SK-N-SH treated with all-trans-retinoic acid at 6 μM for 48 hours (cell line): ENCODE results near the gene ZFHX3.
A peak's percentile ranks its signal among the peaks of the same experiment; 100 is the strongest.

Source experiments
- ATAC-seq: fragments of 200-7000 bp; cut with Tn5 transposase; 3 replicates; pipeline ENCODE4 v1.9.1; 2020; ENCODE audit warnings: mild to moderate bottlenecking, moderate library complexity
- ARNTL ChIP-seq: fragments of 450-650 bp; formaldehyde crosslinking; IDR thresholded peaks from 2 replicates; pipeline ENCODE4 v1.5.0; 2020; ENCODE audit warnings: low read depth, mild to moderate bottlenecking, moderate library complexity, borderline replicate concordance
- BACH2 ChIP-seq: fragments of 250-450 bp; sonication (Bioruptor Pico); IDR thresholded peaks from 2 replicates; pipeline ENCODE4 v1.9.0; 2021; ENCODE audit warnings: mild to moderate bottlenecking, borderline replicate concordance
- GLIS3 ChIP-seq: fragments of 250-450 bp; sonication (Bioruptor Pico); IDR thresholded peaks from 2 replicates; pipeline ENCODE4 v1.5.0; 2020; ENCODE audit warnings: mild to moderate bottlenecking, moderate library complexity
- ISL1 ChIP-seq: fragments of 250-450 bp; sonication (Bioruptor Pico); IDR thresholded peaks from 2 replicates; pipeline ENCODE4 v2.1.2; 2022; ENCODE audit warnings: mild to moderate bottlenecking, moderate library complexity
- PPARA ChIP-seq: fragments of 250-450 bp; sonication (Bioruptor Pico); IDR thresholded peaks from 2 replicates; pipeline ENCODE4 v1.5.0; 2020; ENCODE audit warnings: mild to moderate bottlenecking, borderline replicate concordance
- SNAI2 ChIP-seq: fragments of 250-450 bp; sonication (Bioruptor Pico); IDR thresholded peaks from 2 replicates; pipeline ENCODE4 v1.5.0; 2020; ENCODE audit warnings: mild to moderate bottlenecking, moderate library complexity
- TCF4 ChIP-seq: fragments of 250-450 bp; sonication (Bioruptor Pico); IDR thresholded peaks from 2 replicates; pipeline ENCODE4 v1.8.0; 2021; ENCODE audit warnings: mild to moderate bottlenecking, moderate library complexity, borderline replicate concordance
- TOX ChIP-seq: fragments of 250-450 bp; sonication (Bioruptor Pico); IDR thresholded peaks from 2 replicates; pipeline ENCODE4 v1.8.0; 2021; ENCODE audit warnings: mild to moderate bottlenecking, moderate library complexity, borderline replicate concordance
- ZC3H10 ChIP-seq: fragments of 250-450 bp; sonication (Bioruptor Pico); IDR thresholded peaks from 2 replicates; pipeline ENCODE4 v1.5.1; 2021; ENCODE audit warnings: mild to moderate bottlenecking, moderate library complexity
- ZFP3 ChIP-seq: fragments of 250-450 bp; sonication (Bioruptor Pico); IDR thresholded peaks from 2 replicates; pipeline ENCODE4 v1.5.0; 2020; ENCODE audit warnings: mild to moderate bottlenecking, moderate library complexity
- ZFP30 ChIP-seq: fragments of 450-650 bp; formaldehyde crosslinking; IDR thresholded peaks from 2 replicates; pipeline ENCODE4 v1.5.0; 2022; ENCODE audit warnings: mild to moderate bottlenecking, moderate library complexity
- ZNF70 ChIP-seq: fragments of 450-650 bp; formaldehyde crosslinking; IDR thresholded peaks from 2 replicates; pipeline ENCODE4 v1.5.0; 2020; ENCODE audit warnings: mild to moderate bottlenecking, moderate library complexity
- ZNF8 ChIP-seq: fragments of 450-650 bp; formaldehyde crosslinking; IDR thresholded peaks from 2 replicates; pipeline ENCODE4 v1.5.0; 2020; ENCODE audit warnings: mild to moderate bottlenecking, moderate library complexity
- TF ChIP-seq, protein P1 (sequence below): fragments of 250-450 bp; sonication (Bioruptor Pico); IDR thresholded peaks from 2 replicates; pipeline ENCODE4 v1.5.0; 2020; ENCODE audit warnings: mild to moderate bottlenecking, moderate library complexity
- TF ChIP-seq, protein P2 (sequence below): fragments of 250-450 bp; sonication (Bioruptor Pico); IDR thresholded peaks from 2 replicates; pipeline ENCODE4 v1.8.0; 2020; ENCODE audit warnings: mild to moderate bottlenecking, moderate library complexity, borderline replicate concordance
- TF ChIP-seq, protein P3 (sequence below): fragments of 250-450 bp; sonication (Bioruptor Pico); IDR thresholded peaks from 2 replicates; pipeline ENCODE4 v1.8.0; 2021; ENCODE audit warnings: low read depth, mild to moderate bottlenecking, moderate library complexity, borderline replicate concordance
- TF ChIP-seq, protein P4 (sequence below): fragments of 250-450 bp; sonication (Bioruptor Pico); IDR thresholded peaks from 2 replicates; pipeline ENCODE4 v1.5.1; 2020; ENCODE audit warnings: low read depth, mild to moderate bottlenecking, moderate library complexity

ZFHX3 gene

DNA sequence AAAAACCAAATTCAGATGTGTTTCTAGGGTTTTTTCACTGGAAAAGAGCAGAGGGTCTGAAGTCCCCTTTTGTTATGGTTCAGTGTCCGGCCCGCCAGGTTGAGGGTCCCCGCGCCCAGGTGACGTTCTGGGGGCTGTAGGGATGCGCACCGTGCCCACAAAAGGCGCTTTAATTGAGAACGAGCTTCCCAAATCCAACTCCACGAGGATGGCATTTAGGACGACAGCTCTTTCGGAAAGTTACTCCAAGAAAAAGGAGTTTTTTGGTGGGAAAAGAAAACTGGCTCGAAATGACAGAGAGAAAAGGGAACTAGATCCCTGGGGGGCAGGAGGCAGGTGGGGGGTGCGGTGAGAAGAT, 15.9 kb upstream of the ZFHX3 start (continued):
- TF ChIP-seq, protein P1, sequence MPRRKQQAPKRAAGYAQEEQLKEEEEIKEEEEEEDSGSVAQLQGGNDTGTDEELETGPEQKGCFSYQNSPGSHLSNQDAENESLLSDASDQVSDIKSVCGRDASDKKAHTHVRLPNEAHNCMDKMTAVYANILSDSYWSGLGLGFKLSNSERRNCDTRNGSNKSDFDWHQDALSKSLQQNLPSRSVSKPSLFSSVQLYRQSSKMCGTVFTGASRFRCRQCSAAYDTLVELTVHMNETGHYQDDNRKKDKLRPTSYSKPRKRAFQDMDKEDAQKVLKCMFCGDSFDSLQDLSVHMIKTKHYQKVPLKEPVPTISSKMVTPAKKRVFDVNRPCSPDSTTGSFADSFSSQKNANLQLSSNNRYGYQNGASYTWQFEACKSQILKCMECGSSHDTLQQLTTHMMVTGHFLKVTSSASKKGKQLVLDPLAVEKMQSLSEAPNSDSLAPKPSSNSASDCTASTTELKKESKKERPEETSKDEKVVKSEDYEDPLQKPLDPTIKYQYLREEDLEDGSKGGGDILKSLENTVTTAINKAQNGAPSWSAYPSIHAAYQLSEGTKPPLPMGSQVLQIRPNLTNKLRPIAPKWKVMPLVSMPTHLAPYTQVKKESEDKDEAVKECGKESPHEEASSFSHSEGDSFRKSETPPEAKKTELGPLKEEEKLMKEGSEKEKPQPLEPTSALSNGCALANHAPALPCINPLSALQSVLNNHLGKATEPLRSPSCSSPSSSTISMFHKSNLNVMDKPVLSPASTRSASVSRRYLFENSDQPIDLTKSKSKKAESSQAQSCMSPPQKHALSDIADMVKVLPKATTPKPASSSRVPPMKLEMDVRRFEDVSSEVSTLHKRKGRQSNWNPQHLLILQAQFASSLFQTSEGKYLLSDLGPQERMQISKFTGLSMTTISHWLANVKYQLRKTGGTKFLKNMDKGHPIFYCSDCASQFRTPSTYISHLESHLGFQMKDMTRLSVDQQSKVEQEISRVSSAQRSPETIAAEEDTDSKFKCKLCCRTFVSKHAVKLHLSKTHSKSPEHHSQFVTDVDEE (CRISPR knock-in tag), result no peak

DNA sequence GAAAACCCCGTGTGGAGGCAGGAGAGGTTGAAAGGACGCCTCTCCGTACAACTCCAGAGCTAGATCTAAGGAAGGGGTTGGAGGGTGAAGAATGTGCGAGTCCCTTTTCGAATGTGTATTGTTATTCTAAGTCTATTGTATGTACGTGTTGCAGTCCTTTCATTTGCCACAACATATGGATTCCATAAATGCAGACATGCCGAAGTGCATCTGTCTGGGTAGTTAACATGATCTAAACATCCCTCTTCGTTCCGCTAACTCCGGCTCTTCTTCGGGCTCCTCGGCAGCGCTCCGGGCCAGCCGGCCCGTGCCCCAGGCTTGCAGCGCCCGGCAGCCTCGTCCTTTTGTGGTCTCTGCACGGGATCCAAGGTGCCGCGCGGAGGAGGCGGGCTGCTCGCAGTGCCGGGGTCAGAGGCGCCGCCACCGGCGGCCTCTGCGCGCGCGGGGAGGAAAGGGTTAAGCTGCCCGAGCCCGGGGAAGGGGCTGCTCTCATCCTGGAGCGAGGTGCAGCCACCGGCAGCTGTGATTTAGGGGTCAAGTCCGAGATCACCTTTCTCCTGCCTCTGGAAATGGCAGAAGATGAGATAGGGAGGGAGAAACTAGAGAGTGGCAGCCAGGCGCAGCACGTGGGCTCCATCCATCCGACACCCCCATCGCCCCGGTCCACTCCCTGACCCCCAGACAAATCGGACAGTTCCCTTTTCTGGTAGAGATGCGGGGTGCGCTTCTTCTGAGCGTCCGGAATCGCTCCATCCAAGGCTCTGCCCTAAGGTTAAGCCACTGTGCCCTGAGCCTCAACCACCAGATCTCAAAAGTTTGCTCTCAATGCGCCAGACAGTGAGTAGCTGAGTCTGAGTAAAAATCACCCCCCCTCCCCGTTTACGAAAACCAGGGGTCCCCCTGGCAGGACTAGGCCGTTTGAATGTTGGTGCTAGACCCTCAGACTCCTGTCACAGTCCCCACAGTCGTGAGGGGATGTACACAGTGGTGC, 15.1 kb upstream of the ZFHX3 start:
- TF ChIP-seq TCF4, result no peak
- peak; percentile 5 for ATAC-seq

DNA sequence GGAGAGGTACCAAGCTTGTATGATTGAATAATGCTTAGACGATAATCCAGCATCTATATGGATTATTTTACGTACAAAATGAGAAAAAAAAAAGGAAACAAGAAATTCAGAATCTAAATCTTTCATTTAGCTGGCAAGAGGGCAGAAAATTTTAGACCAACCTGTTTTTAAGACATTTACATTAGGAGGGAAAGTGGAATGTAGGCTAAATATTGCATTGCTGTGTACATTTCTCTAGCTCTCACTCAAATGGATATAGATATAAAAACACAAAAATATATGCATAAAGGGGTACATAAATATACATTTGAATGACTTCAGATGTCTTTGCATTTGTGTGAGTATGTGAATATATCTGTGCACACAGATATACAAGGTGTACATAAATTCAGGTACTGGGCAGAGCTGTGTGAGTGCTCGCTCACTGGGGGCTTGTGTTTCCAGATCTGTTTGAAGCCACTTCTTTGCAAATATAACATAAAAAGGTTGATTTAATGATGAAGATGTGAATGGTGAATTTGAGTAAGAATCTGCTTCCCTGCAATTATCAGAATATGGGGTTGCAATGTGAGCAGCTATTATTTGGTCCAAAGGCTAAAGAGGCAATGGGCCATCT, 14.2 kb upstream of the ZFHX3 start:
- TF ChIP-seq ZFP30, result no peak
- TF ChIP-seq GLIS3, result no peak
- TF ChIP-seq TOX, result no peak
- no peak for TF ChIP-seq BACH2 (CRISPR knock-in tag)
- no peak for TF ChIP-seq ZC3H10
- TF ChIP-seq ISL1 (CRISPR knock-in tag), result no peak
- TF ChIP-seq ZNF70 (CRISPR knock-in tag), result no peak
- TF ChIP-seq ARNTL (CRISPR knock-in tag), result no peak
- no peak for TF ChIP-seq TCF4
- TF ChIP-seq ZNF8 (CRISPR knock-in tag), result no peak
- TF ChIP-seq SNAI2, result no peak
- TF ChIP-seq, protein P2, sequence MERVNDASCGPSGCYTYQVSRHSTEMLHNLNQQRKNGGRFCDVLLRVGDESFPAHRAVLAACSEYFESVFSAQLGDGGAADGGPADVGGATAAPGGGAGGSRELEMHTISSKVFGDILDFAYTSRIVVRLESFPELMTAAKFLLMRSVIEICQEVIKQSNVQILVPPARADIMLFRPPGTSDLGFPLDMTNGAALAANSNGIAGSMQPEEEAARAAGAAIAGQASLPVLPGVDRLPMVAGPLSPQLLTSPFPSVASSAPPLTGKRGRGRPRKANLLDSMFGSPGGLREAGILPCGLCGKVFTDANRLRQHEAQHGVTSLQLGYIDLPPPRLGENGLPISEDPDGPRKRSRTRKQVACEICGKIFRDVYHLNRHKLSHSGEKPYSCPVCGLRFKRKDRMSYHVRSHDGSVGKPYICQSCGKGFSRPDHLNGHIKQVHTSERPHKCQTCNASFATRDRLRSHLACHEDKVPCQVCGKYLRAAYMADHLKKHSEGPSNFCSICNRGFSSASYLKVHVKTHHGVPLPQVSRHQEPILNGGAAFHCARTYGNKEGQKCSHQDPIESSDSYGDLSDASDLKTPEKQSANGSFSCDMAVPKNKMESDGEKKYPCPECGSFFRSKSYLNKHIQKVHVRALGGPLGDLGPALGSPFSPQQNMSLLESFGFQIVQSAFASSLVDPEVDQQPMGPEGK (CRISPR knock-in tag), result no peak
- TF ChIP-seq, protein P1 (CRISPR knock-in tag), result no peak
- TF ChIP-seq, protein P3, sequence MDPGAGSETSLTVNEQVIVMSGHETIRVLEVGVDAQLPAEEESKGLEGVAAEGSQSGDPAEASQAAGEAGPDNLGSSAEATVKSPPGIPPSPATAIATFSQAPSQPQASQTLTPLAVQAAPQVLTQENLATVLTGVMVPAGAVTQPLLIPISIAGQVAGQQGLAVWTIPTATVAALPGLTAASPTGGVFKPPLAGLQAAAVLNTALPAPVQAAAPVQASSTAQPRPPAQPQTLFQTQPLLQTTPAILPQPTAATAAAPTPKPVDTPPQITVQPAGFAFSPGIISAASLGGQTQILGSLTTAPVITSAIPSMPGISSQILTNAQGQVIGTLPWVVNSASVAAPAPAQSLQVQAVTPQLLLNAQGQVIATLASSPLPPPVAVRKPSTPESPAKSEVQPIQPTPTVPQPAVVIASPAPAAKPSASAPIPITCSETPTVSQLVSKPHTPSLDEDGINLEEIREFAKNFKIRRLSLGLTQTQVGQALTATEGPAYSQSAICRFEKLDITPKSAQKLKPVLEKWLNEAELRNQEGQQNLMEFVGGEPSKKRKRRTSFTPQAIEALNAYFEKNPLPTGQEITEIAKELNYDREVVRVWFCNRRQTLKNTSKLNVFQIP (CRISPR knock-in tag), result no peak
- TF ChIP-seq ZFP3 (CRISPR knock-in tag), result no peak
- TF ChIP-seq, all 23 proteins: peak for 0
- ATAC-seq, result no peak

DNA sequence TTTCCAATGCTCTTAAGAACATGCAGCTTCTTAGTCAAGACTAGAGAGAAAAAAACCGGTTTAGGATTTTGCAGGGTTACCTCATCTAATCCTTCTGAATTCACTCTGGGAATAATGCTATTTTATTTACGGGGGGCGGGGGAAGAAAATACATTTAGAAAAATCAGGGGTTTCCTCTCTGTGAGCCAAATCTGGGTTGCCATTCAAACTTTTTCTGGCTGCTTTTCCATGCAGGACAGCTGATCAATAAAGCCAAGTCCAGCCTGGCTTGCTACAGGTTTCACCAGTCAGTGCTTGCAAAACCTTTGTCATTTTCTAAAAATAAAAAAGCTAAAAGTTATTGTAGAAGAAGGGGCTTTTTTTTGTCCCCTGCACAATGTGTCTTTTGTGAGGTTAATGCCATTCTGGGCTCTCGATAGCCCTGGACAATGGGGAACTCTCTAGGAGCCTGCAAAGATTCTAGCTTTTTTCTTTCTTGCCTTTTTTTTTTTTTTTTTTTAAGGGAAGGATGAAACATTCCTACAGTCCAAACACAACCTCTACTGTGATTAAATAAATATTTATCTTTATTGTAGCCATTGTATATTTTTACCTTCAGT, 13.1 kb upstream of the ZFHX3 start:
- TF ChIP-seq, protein P4, sequence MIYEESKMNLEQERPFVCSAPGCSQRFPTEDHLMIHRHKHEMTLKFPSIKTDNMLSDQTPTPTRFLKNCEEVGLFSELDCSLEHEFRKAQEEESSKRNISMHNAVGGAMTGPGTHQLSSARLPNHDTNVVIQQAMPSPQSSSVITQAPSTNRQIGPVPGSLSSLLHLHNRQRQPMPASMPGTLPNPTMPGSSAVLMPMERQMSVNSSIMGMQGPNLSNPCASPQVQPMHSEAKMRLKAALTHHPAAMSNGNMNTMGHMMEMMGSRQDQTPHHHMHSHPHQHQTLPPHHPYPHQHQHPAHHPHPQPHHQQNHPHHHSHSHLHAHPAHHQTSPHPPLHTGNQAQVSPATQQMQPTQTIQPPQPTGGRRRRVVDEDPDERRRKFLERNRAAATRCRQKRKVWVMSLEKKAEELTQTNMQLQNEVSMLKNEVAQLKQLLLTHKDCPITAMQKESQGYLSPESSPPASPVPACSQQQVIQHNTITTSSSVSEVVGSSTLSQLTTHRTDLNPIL (CRISPR knock-in tag), result no peak
- TF ChIP-seq, protein P1 (CRISPR knock-in tag), result no peak
- TF ChIP-seq ISL1 (CRISPR knock-in tag) (no peak), PPARA (CRISPR knock-in tag) (no peak)
- TF ChIP-seq, all 23 proteins: peak for 0
- no peak for ATAC-seq
